A549 (cell line): ENCODE results near the gene REV1. TPM values are rescaled to one million over a fixed set of nuclear protein-coding genes. Genes with fewer than 3 reads are reported as not detected.

ENCODE experiments used
- ATAC-seq, 2 experiments: fragments of 200-7000 bp in 1 of 2; fragments of >200 bp in 1 of 2; cut with Nextera tagmentation in 1 of 2; cut with Tn5 transposase in 1 of 2; 3 replicates each; pipeline versions ENCODE4 v1.8.0 to v1.9.1; 2018 to 2020; ENCODE audit warnings: mild to moderate bottlenecking in 1 of 2, moderate library complexity in 1 of 2
- CTCF ChIA-PET: fragments of 300-600 bp; sonication (Branson Sonifier 250); formaldehyde crosslinking; extraction: SDS; loops from one replicate; lab custom pipeline; 2021; ENCODE audit warnings: antibody characterized with exemption, inconsistent platforms; lab: Yijun Ruan, JAX
- POLR2A ChIA-PET: fragments of 350-600 bp; formaldehyde crosslinking; extraction: SDS; loops from one replicate; lab custom pipeline; 2021; ENCODE audit warnings: antibody characterized with exemption, inconsistent platforms; lab: Yijun Ruan, JAX
- DNase-seq, 2 experiments: peaks; one replicate each; pipeline versions ENCODE4 v3.0.0 to v3.0.0-alpha.2; 2011 to 2016; ENCODE audit warnings: low read depth in 1 of 2, low spot score in 1 of 2
- FAIRE-seq: peaks from 2 replicates; lab custom pipeline; 2011; peaks lifted over from hg19 to GRCh38; lab: Jason Lieb, UNC
- H3K27ac ChIP-seq, 2 experiments: fragments of >200 bp; sonication (Bioruptor Twin); formaldehyde crosslinking; 3 replicates each; pipeline ENCODE4 v1.5.1; 2016 to 2017
- H3K4me1 ChIP-seq: fragments of >200 bp; sonication (Bioruptor Twin); formaldehyde crosslinking; 3 replicates; pipeline ENCODE4 v1.6.1; 2016
- H3K4me2 ChIP-seq: fragments of >200 bp; sonication (Bioruptor Twin); formaldehyde crosslinking; 3 replicates; pipeline ENCODE4 v1.6.1; 2016
- H3K4me3 ChIP-seq: fragments of >200 bp; sonication (Bioruptor Twin); formaldehyde crosslinking; 3 replicates; pipeline ENCODE4 v1.5.1; 2016
- H3K9me3 ChIP-seq: fragments of >200 bp; sonication (Bioruptor Twin); formaldehyde crosslinking; 3 replicates; pipeline ENCODE4 v1.6.1; 2016
- BCL3 ChIP-seq: fragments of >200 bp; sonication (Bioruptor Twin); formaldehyde crosslinking; IDR thresholded peaks from 3 replicates; pipeline ENCODE4 v1.6.1; 2016
- BHLHE40 ChIP-seq: IDR thresholded peaks from 2 replicates; pipeline ENCODE4 v1.6.1; 2012; ENCODE audit warnings: low read depth, low read length, inconsistent platforms
- CTCF ChIP-seq: fragments of >200 bp; sonication (Bioruptor Twin); formaldehyde crosslinking; IDR thresholded peaks from 3 replicates; pipeline ENCODE4 v1.5.1; 2016
- E2F6 ChIP-seq: IDR thresholded peaks from 2 replicates; pipeline ENCODE4 v1.6.1; 2012; ENCODE audit warnings: low read depth, borderline replicate concordance
- EHF ChIP-seq: fragments of 250-450 bp; sonication (Bioruptor Pico); IDR thresholded peaks from 2 replicates; pipeline ENCODE4 v1.5.0; 2020; ENCODE audit warnings: mild to moderate bottlenecking
- EP300 ChIP-seq, 2 experiments: fragments of >200 bp; sonication (Bioruptor Twin); formaldehyde crosslinking; IDR thresholded peaks; 2 replicates in 1 of 2; 3 replicates in 1 of 2; pipeline ENCODE4 v1.6.1; 2016 to 2017
- ESRRA ChIP-seq: fragments of 150-350 bp; IDR thresholded peaks from 2 replicates; pipeline ENCODE4 v1.6.1; 2014; ENCODE audit warnings: mild to moderate bottlenecking, low read length, borderline replicate concordance
- FOSB ChIP-seq: fragments of 250-450 bp; sonication (Bioruptor Pico); IDR thresholded peaks from 2 replicates; pipeline ENCODE4 v1.5.0; 2020; ENCODE audit warnings: mild to moderate bottlenecking, moderate library complexity
- HES2 ChIP-seq: fragments of >200 bp; sonication (Bioruptor Twin); formaldehyde crosslinking; IDR thresholded peaks from 2 replicates; pipeline ENCODE4 v1.6.1; 2016
- HEYL ChIP-seq: fragments of 250-450 bp; sonication (Bioruptor Pico); IDR thresholded peaks from 2 replicates; pipeline ENCODE4 v1.8.0; 2021; ENCODE audit warnings: mild to moderate bottlenecking, moderate library complexity
- HOXA7 ChIP-seq: fragments of 250-450 bp; sonication (Bioruptor Pico); IDR thresholded peaks from 2 replicates; pipeline ENCODE4 v1.5.0; 2020; ENCODE audit warnings: mild to moderate bottlenecking, moderate library complexity
- HOXB13 ChIP-seq: fragments of 250-450 bp; sonication (Bioruptor Pico); IDR thresholded peaks from 2 replicates; pipeline ENCODE4 v1.5.0; 2020; ENCODE audit warnings: low read depth, mild to moderate bottlenecking, moderate library complexity
- JUN ChIP-seq, 2 experiments: fragments of >200 bp; sonication (Bioruptor Twin); formaldehyde crosslinking; IDR thresholded peaks; 2 replicates in 1 of 2; 3 replicates in 1 of 2; pipeline ENCODE4 v1.6.1; 2016 to 2017
- MYC ChIP-seq: IDR thresholded peaks from 2 replicates; pipeline ENCODE4 v1.6.1; 2012; ENCODE audit warnings: mild to moderate bottlenecking, inconsistent platforms, low read length, improper control_type of control experiment, borderline replicate concordance
- NFE2L2 ChIP-seq: fragments of 150-350 bp; conservative IDR thresholded peaks from 2 replicates; pipeline ENCODE4 v1.6.1; 2014; ENCODE audit warnings: low read length
- POLR2AphosphoS2 ChIP-seq: conservative IDR thresholded peaks from 2 replicates; pipeline ENCODE4 v1.6.1; 2012; ENCODE audit warnings: low read length, improper control_type of control experiment, inconsistent platforms
- RAD21 ChIP-seq, 2 experiments: fragments of >200 bp in 1 of 2; sonication (Bioruptor Twin) in 1 of 2; formaldehyde crosslinking in 1 of 2; IDR thresholded peaks in 1 of 2; conservative IDR thresholded peaks in 1 of 2; 2 replicates in 1 of 2; 3 replicates in 1 of 2; pipeline ENCODE4 v1.6.1; 2012 to 2018; ENCODE audit warnings: inconsistent platforms in 1 of 2
- REST ChIP-seq: fragments of 200-600 bp; sonication (generic); IDR thresholded peaks from 2 replicates; pipeline ENCODE4 v1.6.1; 2016; ENCODE audit warnings: antibody characterized with exemption, mild to moderate bottlenecking, moderate library complexity
- RNF2 ChIP-seq: fragments of 200-600 bp; sonication (generic); IDR thresholded peaks from 2 replicates; pipeline ENCODE4 v1.6.1; 2016; ENCODE audit warnings: low read depth, mild to moderate bottlenecking, antibody characterized with exemption, moderate library complexity, borderline replicate concordance
- SMC3 ChIP-seq: fragments of >200 bp; sonication (Bioruptor Twin); formaldehyde crosslinking; IDR thresholded peaks from 3 replicates; pipeline ENCODE4 v1.6.1; 2018; ENCODE audit warnings: inconsistent platforms
- USF2 ChIP-seq: fragments of 450-650 bp; IDR thresholded peaks from 2 replicates; pipeline ENCODE4 v1.6.1; 2014; ENCODE audit warnings: antibody characterized with exemption
- WGBS: methylation state at CpG from one replicate; pipeline ENCODE4 v1.1.6; 2017; ENCODE audit errors: missing lambda C conversion rate; 5-methylcytosine and 5-hydroxymethylcytosine counted together
- polyA plus RNA-seq, 4 experiments: library from polyadenylated mRNA; depleted of rRNA in 3 of 4; stranded (reverse); fragments of >200 nt; fragmentation: RNase III in 1 of 4; extraction: RNeasy Plus Mini Kit Qiagen cat#74134 plus additional on column Dnase treatment in 1 of 4; gene quantifications; 2 replicates in 3 of 4; 3 replicates in 1 of 4; pipeline ENCODE4 v1.2.3, GENCODE V29; 2011 to 2017

Gene REV1
- polyA plus RNA-seq, 2 of the 4 experiments (the other 2 are of a cell fraction): 12.8 to 36.2 TPM

GRCh38 chr2:99399795-99400194 lies 90.0 kb downstream of the REV1 start (continued):
- TF ChIP-seq USF2: no peak
- TF ChIP-seq HEYL (CRISPR knock-in tag): no peak
- no peak for TF ChIP-seq RAD21 (conservative IDR thresholded peaks at IDR 0.05 in 1 of 2, IDR thresholded peaks at IDR 0.05 in 1 of 2)
- TF ChIP-seq EP300 (IDR thresholded peaks at IDR 0.05): no peak
- TF ChIP-seq ESRRA: no peak

GRCh38 chr2:99399063-99399462 lies 90.8 kb downstream of the REV1 start:
- TF ChIP-seq CTCF (no peak), NFE2L2 (no peak), EHF (CRISPR knock-in tag) (no peak), RNF2 (no peak), SMC3 (no peak), HES2 (no peak), MYC (no peak), BCL3 (no peak), HEYL (CRISPR knock-in tag) (no peak), JUN (IDR thresholded peaks at IDR 0.05) (no peak), FOSB (CRISPR knock-in tag) (no peak), REST (no peak), BHLHE40 (no peak), POLR2AphosphoS2 (no peak), E2F6 (no peak), HOXB13 (no peak), HOXA7 (CRISPR knock-in tag) (no peak)
- WGBS: 79% methylated on average over 5 of the region's 5 CpGs
- ChIA-PET CTCF (interaction anchor here (0.6 to 0.9 kb wide), 3 partner anchors 10 to 64 kb away, joined by 3 read pairs; no protein-coding TSS in a partner anchor), POLR2A (no interaction called here)
- FAIRE-seq (no peak), ATAC-seq (no peak), DNase-seq (no peak)
- Histone ChIP-seq H3K4me1 (peaks cover 9% of the 10 kb centered on the region; the same call in 1 of the 3 replicates), H3K4me2 (no peak overlapping the region), H3K9me3 (no peaks in the 10 kb centered on the region), H3K4me3 (no peak overlapping the region), H3K27ac (no peak overlapping the region)
